ENCODE measurements around the gene TMPRSS4.

- TF ChIP-seq CTCF (IDR thresholded peaks at IDR 0.05) (no peak), POLR2AphosphoS5 (IDR thresholded peaks at IDR 0.05; ENCODE audit: low read depth, low read length) (no peak)
Measured at GRCh38 chr11:118061586-118062125, 15.2 kb upstream of the TMPRSS4 start.

All from Panc1 (cell line).